GM19023 (cell line): ENCODE measurements around the gene HIF1AN.
A peak's percentile ranks its signal among the peaks of the same experiment; 100 is the strongest.

Source experiments
- ATAC-seq: cut with Tn5 transposase; IDR thresholded peaks from one replicate; pipeline ENCODE4 v1.9.1; 2021; ENCODE audit warnings: mild to moderate bottlenecking, moderate library complexity; ENCODE audit not compliant: unreplicated experiment

The HIF1AN gene

GRCh38 chr10:100520811-100521210 is 14.9 kb upstream of the HIF1AN start:
- ATAC-seq = no peak

DNA sequence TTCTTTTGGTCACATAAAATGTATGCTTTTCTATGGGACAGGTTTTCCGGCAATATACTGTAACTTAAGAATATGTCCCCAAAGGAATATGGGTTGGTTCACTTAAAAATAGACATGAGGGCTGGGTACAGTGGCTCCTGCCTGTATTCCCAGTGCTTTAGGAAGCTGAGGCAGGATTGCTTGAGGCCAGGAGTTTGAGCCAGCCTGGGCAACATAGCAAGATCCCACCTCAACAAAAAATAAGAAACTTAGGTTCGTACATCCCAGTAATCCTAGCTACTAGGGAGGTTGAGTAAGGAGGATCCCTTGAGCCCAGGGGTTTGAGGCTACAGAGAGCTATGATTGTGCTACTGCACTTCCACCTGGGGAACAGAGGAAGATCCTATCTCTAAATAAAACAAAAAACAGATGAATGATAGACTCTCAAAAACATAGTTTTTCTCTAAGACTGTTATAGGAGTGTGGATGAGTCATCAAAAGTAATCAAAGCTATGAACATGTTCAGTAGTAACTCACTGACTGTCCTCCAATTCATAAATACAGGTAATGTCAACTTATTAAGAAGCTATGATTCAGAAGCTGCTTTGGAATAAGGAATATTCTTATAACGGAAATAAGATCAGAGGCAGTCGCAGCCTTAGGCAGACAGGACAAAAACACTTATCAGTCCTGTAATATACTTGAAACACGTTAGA is 13.5 kb upstream of the HIF1AN start:
- no peak for ATAC-seq

DNA sequence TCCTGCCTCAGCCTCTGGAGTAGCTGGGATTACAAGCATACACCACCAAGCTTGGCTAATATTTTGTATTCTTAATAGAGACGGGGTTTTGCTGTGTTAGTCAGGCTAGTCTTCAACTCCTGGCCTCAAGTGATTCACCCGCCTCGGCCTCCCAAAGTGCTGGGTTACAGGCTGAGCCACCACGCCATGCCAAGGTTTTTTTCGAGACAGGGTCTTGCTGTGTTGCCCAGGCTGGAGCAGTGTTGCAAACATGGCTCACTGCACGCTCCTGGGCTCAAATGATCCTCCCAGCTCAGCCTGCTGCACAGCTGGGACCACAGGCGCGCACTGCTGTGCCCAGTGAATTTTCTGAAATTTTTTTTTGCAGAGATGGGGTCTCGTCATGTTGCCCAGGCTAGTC is 12.8 kb upstream of the HIF1AN start:
- no peak for ATAC-seq

DNA sequence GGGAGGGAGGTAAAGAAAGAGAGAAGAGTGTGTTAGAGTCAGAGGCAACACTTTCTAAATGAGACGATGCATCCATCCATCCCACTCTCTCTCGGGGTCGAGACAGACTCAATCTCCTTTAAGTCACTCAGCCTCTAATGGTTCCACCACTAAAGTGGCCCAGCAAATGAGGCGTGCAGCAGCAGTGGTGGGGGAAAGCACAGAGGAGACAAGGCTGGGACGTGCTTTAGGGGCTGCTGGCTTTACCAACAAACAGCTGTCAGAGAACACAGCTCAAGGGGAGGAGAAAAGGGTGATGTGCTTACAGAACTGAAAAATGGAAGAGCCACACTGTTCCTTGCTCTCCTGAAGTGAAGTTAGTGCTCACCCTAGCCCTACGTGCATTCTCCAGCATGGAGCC is 11.5 kb upstream of the HIF1AN start:
- ATAC-seq = no peak

- no peak for ATAC-seq
These were observed 11.1 kb upstream of the HIF1AN start for GRCh38 chr10:100524638-100525037.

- no peak for ATAC-seq
These were observed 7.4 kb upstream of the HIF1AN start for GRCh38 chr10:100528123-100528886.

- peak; percentile 7 for ATAC-seq
These were observed 6.7 kb upstream of the HIF1AN start for GRCh38 chr10:100528921-100529474.

DNA sequence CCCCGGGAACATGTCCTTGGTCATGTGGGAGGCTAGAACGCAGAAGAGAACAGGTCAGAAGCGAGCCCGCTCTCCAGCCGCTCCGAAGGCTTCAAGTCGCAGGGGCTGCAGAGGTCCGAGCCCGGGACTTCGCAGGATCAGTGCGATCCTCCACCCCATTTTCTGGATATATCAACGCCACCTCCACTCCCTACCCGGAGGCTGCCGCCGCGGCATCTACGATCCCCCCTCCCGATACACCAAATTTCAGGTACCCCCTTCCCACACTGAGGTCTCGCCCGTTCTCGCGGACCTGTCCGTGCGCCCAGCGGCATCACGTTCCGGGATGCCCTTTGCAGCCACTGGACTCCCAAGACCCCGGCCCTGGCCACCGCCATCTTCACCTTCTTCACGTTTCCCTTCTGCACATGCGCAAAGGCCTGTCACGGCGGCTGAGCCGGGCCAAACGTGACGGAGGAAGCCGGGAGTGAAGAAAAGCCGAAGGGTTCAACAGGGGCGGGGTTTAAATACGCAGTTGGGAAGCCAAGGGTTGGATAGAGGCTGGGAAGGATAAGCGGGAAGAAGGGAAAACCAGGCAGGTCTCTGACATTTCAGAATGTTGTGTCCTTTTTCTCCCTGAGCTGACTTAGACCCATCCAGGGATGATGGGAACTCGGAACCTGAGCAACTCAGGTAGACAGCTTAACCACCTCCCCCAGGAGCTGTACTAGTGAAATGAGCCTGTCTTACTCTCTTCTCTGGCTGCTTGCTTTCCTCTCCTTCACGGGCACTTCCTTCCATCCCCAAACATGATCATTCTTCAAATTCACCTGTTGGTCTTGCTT is 6.1 kb upstream of the HIF1AN start, which contains the start of gene NDUFB8:
NDUFB8 (minus strand) TSS at position 397 of the 824 bp plus-strand sequence; CDS start at position 377, 20 bp downstream.
- ATAC-seq = peak; percentile 73

- no peak for ATAC-seq
These were observed 4.0 kb upstream of the HIF1AN start for GRCh38 chr10:100531761-100532160.

DNA sequence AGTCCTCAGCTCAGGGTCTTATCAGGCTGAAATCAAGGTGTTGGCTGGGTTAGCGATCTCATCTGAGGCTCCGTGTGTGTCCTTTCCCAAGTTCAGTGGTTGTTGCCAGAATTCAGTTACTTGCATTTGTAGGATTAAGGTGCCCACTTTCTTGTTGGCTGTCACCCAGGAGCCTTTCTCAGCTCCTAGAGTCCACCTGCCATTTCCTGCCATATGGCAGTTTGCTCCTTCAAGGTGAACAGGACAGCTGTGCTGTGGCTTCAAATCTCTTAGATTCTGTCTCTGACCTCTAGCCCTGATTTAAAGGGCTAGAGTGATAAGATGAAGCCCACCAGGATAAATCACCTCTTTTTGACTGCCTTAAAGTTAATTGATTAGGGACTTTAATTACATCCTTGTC is 1.0 kb upstream of the HIF1AN start:
- no peak for ATAC-seq

DNA sequence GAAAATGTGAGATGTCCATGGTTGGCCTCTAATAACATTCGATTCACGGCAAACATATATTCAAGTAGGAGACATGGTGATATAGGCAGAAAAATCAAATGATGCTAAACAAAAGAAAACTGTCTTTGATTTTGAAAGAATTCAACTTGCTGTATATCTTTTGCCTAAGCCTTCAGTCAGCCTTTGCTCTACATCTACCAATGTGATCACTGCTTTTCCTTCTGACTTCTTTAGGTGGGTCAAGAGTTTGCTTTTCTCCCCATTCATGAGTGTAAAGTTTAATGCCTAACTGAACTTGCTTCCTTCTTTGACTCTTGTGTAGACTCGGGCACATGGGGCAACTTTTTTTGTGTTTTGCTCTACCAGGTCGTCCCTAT is 417 bp upstream of the HIF1AN start:
- ATAC-seq = peak; percentile 7

DNA sequence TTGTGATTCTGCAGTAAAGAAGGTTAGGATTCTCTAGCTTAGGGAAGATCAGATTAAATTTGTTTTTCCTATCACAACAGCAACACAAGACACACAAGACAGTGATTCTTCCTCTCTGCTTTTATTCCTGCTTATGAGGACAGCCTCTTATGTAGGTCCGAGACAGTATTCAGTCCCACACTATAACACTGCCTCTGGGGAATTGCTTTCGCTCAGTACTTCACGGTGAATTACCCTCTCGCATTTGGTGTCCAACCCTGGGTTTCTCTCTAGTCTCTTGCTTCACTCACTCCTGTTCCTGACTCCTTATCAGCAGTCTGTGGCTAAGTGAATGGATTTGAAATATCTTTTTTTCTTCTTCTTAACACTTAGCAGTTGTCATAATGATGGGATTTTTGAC is 1.7 kb downstream of the HIF1AN start:
- ATAC-seq = no peak

DNA sequence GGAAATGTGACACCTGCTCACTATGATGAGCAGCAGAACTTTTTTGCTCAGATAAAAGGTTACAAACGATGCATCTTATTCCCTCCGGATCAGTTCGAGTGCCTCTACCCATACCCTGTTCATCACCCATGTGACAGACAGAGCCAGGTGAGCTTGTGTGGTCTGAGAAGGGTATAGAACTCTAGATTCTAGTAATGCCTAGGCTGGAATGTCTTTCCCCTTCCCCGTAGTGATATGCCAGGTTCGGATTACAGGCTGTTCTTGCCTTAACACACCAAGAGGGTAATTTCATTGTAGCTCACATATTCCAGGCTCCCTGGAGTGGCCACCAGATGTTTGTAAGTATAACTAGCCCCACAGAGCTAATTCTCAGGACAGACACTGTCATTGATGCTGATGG is 9.2 kb downstream of the HIF1AN start:
- ATAC-seq = no peak

DNA sequence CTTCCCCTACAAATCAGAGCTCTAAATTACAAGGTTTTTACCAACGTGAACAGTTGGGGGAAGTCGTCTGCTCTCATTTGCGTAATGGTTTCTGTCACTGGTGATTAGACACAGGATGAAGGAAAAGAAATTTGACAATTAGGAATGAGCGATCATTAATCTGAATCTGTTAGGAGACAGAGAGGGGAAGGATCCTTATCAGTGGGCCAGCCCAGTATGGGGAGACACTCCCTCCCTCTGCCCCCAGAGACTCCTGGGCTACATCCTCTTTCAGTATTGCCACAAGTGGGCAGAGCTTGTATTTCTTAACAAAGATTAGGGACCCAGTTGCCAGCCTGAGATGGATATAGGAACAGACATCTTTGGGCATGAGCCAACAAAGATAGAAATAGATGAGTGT is 15.5 kb downstream of the HIF1AN start:
- no peak for ATAC-seq

- no peak for ATAC-seq
These were observed 16.0 kb downstream of the HIF1AN start for GRCh38 chr10:100551738-100552137.

GRCh38 chr10:100553929-100554328 is 18.2 kb downstream of the HIF1AN start:
- ATAC-seq = no peak

DNA sequence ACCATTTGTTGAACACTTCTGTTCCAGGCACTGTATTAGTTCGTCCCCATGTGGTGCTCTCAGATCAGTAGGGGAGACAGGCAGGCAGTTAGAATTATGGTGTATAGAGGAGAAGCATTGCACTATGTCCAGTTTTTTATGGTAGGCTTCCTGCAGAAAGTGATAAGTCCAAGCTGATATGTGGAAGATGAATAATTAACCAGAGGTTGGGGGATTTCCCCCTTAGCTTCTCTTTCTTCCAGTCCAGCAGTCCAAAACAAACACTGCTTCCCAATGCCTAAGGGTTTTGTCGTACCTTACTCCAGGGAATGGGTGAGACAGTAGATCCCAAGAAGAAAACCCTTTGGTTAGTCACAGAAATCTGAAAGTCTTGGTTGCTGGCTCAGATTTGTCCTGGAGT is 19.2 kb downstream of the HIF1AN start:
- no peak for ATAC-seq

- ATAC-seq = no peak
These were observed 24.5 kb downstream of the HIF1AN start for GRCh38 chr10:100560248-100560647.

DNA sequence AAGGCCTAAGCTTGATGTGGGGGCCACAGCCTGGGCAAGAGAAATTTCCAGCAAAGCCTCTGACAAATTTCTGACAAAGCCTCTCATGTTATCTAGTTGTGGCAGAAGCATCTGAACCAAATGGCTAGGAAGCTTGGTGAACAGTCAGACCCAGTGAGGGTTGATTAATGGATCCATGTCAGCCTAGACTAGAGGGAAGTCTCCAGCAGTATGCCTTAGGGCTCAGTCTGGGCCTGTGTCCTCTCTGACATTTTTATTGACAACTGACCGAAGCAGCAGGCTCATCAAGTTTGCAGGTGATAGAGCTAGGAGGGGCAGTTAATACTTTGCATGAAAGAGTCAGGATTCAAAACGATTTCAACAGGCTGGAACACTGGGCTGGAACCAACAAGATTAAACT is 25.3 kb downstream of the HIF1AN start:
- ATAC-seq = no peak

DNA sequence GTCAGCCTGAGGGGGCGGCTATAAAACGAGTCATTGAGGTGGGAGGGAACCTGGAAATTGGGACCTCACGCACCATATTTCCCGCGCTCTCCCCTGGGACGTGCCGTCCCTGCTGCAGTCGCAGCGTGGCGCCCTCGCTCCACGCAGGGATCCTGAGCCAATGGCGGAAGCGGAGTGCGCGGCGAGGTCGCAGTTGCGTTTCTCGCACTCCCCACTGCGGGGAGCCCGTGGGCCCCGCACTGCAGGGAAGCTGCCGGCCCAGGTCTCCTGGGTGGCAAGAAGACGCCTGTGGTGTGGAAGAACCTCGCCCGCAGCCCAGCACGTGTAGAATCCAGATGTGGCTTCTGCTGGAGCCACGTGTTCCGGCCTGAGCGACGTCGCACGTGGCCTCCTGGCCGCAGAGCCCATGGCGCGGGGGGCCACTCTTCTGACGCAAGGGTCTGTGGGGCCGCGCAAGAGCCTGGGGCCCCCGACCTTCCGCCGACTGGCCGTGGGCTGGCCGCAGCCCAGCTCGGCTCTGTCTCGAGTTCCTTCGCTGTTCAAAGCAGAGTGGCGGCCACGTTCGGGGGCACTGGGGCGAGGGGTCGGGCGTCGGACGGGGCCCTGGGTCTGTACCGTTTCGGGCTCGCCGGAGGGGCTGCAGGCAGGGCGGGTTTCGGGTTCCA is 26.4 kb downstream of the HIF1AN start:
- no peak for ATAC-seq
